SK-N-SH treated with all-trans-retinoic acid at 6 μM for 48 hours (cell line): Measurements from ENCODE around the gene EDARADD.
"Not testable (repeated sequence)": the region's sequence is repeated elsewhere in the genome, so short reads cannot be mapped to it uniquely, and the experiment has no call there.

Experiments
- ATAC-seq: fragments of 200-7000 bp; cut with Tn5 transposase; 3 replicates; pipeline ENCODE4 v1.9.1; 2020; ENCODE audit warnings: mild to moderate bottlenecking, moderate library complexity
- CREB5 ChIP-seq: fragments of 250-450 bp; sonication (Bioruptor Pico); IDR thresholded peaks from 2 replicates; pipeline ENCODE4 v1.5.1; 2020; ENCODE audit warnings: low read depth, mild to moderate bottlenecking, moderate library complexity
- CSDC2 ChIP-seq: fragments of 250-450 bp; sonication (Bioruptor Pico); IDR thresholded peaks from 2 replicates; pipeline ENCODE4 v1.5.0; 2020; ENCODE audit warnings: mild to moderate bottlenecking, moderate library complexity
- CSRNP3 ChIP-seq: fragments of 250-450 bp; sonication (Bioruptor Pico); IDR thresholded peaks from 2 replicates; pipeline ENCODE4 v1.5.1; 2021; ENCODE audit warnings: mild to moderate bottlenecking, moderate library complexity
- ESRRG ChIP-seq: fragments of 250-450 bp; sonication (Bioruptor Pico); IDR thresholded peaks from 2 replicates; pipeline ENCODE4 v1.6.1; 2021; ENCODE audit warnings: mild to moderate bottlenecking
- GLIS3 ChIP-seq: fragments of 250-450 bp; sonication (Bioruptor Pico); IDR thresholded peaks from 2 replicates; pipeline ENCODE4 v1.5.0; 2020; ENCODE audit warnings: mild to moderate bottlenecking, moderate library complexity
- ISL1 ChIP-seq: fragments of 250-450 bp; sonication (Bioruptor Pico); IDR thresholded peaks from 2 replicates; pipeline ENCODE4 v2.1.2; 2022; ENCODE audit warnings: mild to moderate bottlenecking, moderate library complexity
- PATZ1 ChIP-seq: fragments of 250-450 bp; sonication (Bioruptor Pico); IDR thresholded peaks from 2 replicates; pipeline ENCODE4 v1.8.0; 2020; ENCODE audit warnings: mild to moderate bottlenecking, moderate library complexity, borderline replicate concordance
- POU6F1 ChIP-seq: fragments of 250-450 bp; sonication (Bioruptor Pico); IDR thresholded peaks from 2 replicates; pipeline ENCODE4 v1.8.0; 2021; ENCODE audit warnings: low read depth, mild to moderate bottlenecking, moderate library complexity, borderline replicate concordance
- PPARA ChIP-seq: fragments of 250-450 bp; sonication (Bioruptor Pico); IDR thresholded peaks from 2 replicates; pipeline ENCODE4 v1.5.0; 2020; ENCODE audit warnings: mild to moderate bottlenecking, borderline replicate concordance
- RARB ChIP-seq: fragments of 250-450 bp; sonication (Bioruptor Pico); IDR thresholded peaks from 2 replicates; pipeline ENCODE4 v1.8.0; 2021; ENCODE audit warnings: mild to moderate bottlenecking, moderate library complexity
- SNAI2 ChIP-seq: fragments of 250-450 bp; sonication (Bioruptor Pico); IDR thresholded peaks from 2 replicates; pipeline ENCODE4 v1.5.0; 2020; ENCODE audit warnings: mild to moderate bottlenecking, moderate library complexity
- TSHZ2 ChIP-seq: fragments of 250-450 bp; sonication (Bioruptor Pico); IDR thresholded peaks from 2 replicates; pipeline ENCODE4 v1.5.0; 2020; ENCODE audit warnings: mild to moderate bottlenecking, moderate library complexity
- ZC3H10 ChIP-seq: fragments of 250-450 bp; sonication (Bioruptor Pico); IDR thresholded peaks from 2 replicates; pipeline ENCODE4 v1.5.1; 2021; ENCODE audit warnings: mild to moderate bottlenecking, moderate library complexity
- ZFP30 ChIP-seq: fragments of 450-650 bp; formaldehyde crosslinking; IDR thresholded peaks from 2 replicates; pipeline ENCODE4 v1.5.0; 2022; ENCODE audit warnings: mild to moderate bottlenecking, moderate library complexity
- ZNF565 ChIP-seq: fragments of 450-650 bp; formaldehyde crosslinking; conservative IDR thresholded peaks from 2 replicates; pipeline ENCODE4 v1.5.0; 2020; ENCODE audit warnings: low read depth, mild to moderate bottlenecking, moderate library complexity
- ZNF70 ChIP-seq: fragments of 450-650 bp; formaldehyde crosslinking; IDR thresholded peaks from 2 replicates; pipeline ENCODE4 v1.5.0; 2020; ENCODE audit warnings: mild to moderate bottlenecking, moderate library complexity
- ZNF8 ChIP-seq: fragments of 450-650 bp; formaldehyde crosslinking; IDR thresholded peaks from 2 replicates; pipeline ENCODE4 v1.5.0; 2020; ENCODE audit warnings: mild to moderate bottlenecking, moderate library complexity

EDARADD gene

GRCh38 chr1:236484310-236484971 is 90.4 kb downstream of the EDARADD start:
- TF ChIP-seq CREB5 (CRISPR knock-in tag) (no peak), SNAI2 (CRISPR knock-in tag) (no peak), ZNF565 (CRISPR knock-in tag) (no peak), ZNF70 (CRISPR knock-in tag) (no peak), RARB (no peak), ZFP30 (no peak)

GRCh38 chr1:236486356-236487002 is 92.4 kb downstream of the EDARADD start:
- TF ChIP-seq GLIS3 (CRISPR knock-in tag) (no peak), ISL1 (CRISPR knock-in tag) (no peak), POU6F1 (no peak), ZC3H10 (CRISPR knock-in tag) (no peak), CSDC2 (CRISPR knock-in tag) (no peak), TSHZ2 (no peak), ESRRG (CRISPR knock-in tag) (no peak), SNAI2 (CRISPR knock-in tag) (no peak), PATZ1 (CRISPR knock-in tag) (no peak), RARB (no peak), ZNF70 (CRISPR knock-in tag) (no peak), CREB5 (CRISPR knock-in tag) (no peak), ZFP30 (no peak), CSRNP3 (CRISPR knock-in tag) (no peak), ZNF8 (CRISPR knock-in tag) (no peak), ZNF565 (CRISPR knock-in tag) (no peak), PPARA (CRISPR knock-in tag) (no peak)
- TF ChIP-seq, all 23 proteins: peak for 0

More at GRCh38 chr1:236484310-236484971, 90.4 kb downstream of the EDARADD start:
- ATAC-seq, result no peak

GRCh38 chr1:236489161-236489560 is 95.1 kb downstream of the EDARADD start:
- ATAC-seq, result not testable (repeated sequence)

More at GRCh38 chr1:236486356-236487002, 92.4 kb downstream of the EDARADD start:
- no peak for ATAC-seq
